HEK293T (cell line): ENCODE data around the gene NFAT5.

Experiments
- CTCF ChIA-PET: fragments of 350-600 bp; formaldehyde crosslinking; extraction: SDS; loops from one replicate; lab custom pipeline; 2021; ENCODE audit warnings: antibody characterized with exemption, inconsistent platforms; lab: Yijun Ruan, JAX
- POLR2A ChIA-PET: fragments of 350-600 bp; formaldehyde crosslinking; extraction: SDS; loops from one replicate; lab custom pipeline; 2020; ENCODE audit warnings: antibody characterized with exemption, inconsistent platforms; lab: Yijun Ruan, JAX
- DNase-seq: peaks from one replicate; pipeline ENCODE4 v3.0.0; 2012; ENCODE audit warnings: mixed read lengths; ENCODE audit errors: extremely low spot score
- ARNT ChIP-seq: fragments of 450-650 bp; IDR thresholded peaks from 2 replicates; pipeline ENCODE4 v1.6.1; 2017; ENCODE audit warnings: mild to moderate bottlenecking
- BHLHE40 ChIP-seq: fragments of 450-650 bp; IDR thresholded peaks from 2 replicates; pipeline ENCODE4 v1.6.1; 2016; ENCODE audit warnings: mild to moderate bottlenecking, moderate library complexity, borderline replicate concordance
- CTBP1 ChIP-seq: fragments of 450-650 bp; IDR thresholded peaks from 2 replicates; pipeline ENCODE4 v1.6.1; 2016; ENCODE audit warnings: borderline replicate concordance
- ELF4 ChIP-seq: fragments of 450-650 bp; IDR thresholded peaks from 2 replicates; pipeline ENCODE4 v1.6.1; 2017; ENCODE audit warnings: antibody characterized with exemption
- FOXA1 ChIP-seq: fragments of 450-650 bp; IDR thresholded peaks from 2 replicates; pipeline ENCODE4 v1.6.1; 2016; ENCODE audit warnings: mild to moderate bottlenecking
- FOXK2 ChIP-seq: fragments of 450-650 bp; IDR thresholded peaks from 2 replicates; pipeline ENCODE4 v1.6.1; 2016; ENCODE audit warnings: mild to moderate bottlenecking
- FOXM1 ChIP-seq: fragments of 450-650 bp; IDR thresholded peaks from 2 replicates; pipeline ENCODE4 v1.6.1; 2017; ENCODE audit warnings: mild to moderate bottlenecking, borderline replicate concordance
- HDGF ChIP-seq: fragments of 450-650 bp; IDR thresholded peaks from 2 replicates; pipeline ENCODE4 v1.6.1; 2017; ENCODE audit warnings: antibody characterized with exemption, borderline replicate concordance
- L3MBTL2 ChIP-seq: fragments of 450-650 bp; conservative IDR thresholded peaks from 2 replicates; pipeline ENCODE4 v1.6.1; 2016; ENCODE audit warnings: mild to moderate bottlenecking
- LEF1 ChIP-seq: fragments of 450-650 bp; IDR thresholded peaks from 2 replicates; pipeline ENCODE4 v1.6.1; 2017; ENCODE audit warnings: mild to moderate bottlenecking, borderline replicate concordance
- NFRKB ChIP-seq: fragments of 450-650 bp; IDR thresholded peaks from 2 replicates; pipeline ENCODE4 v1.6.1; 2016; ENCODE audit warnings: mild to moderate bottlenecking, moderate library complexity
- SP1 ChIP-seq: fragments of 450-650 bp; IDR thresholded peaks from 2 replicates; pipeline ENCODE4 v1.6.1; 2017
- SUZ12 ChIP-seq: fragments of 450-650 bp; IDR thresholded peaks from 2 replicates; pipeline ENCODE4 v1.6.1; 2016; ENCODE audit warnings: mild to moderate bottlenecking
- TARDBP ChIP-seq: fragments of 450-650 bp; IDR thresholded peaks from 2 replicates; pipeline ENCODE4 v1.6.1; 2016
- ZNF384 ChIP-seq: fragments of 450-650 bp; IDR thresholded peaks from 2 replicates; pipeline ENCODE4 v1.6.1; 2016
- TF ChIP-seq, protein P1 (sequence below): fragments of 450-650 bp; IDR thresholded peaks from 2 replicates; pipeline ENCODE4 v1.6.1; 2016

NFAT5 gene

DNA sequence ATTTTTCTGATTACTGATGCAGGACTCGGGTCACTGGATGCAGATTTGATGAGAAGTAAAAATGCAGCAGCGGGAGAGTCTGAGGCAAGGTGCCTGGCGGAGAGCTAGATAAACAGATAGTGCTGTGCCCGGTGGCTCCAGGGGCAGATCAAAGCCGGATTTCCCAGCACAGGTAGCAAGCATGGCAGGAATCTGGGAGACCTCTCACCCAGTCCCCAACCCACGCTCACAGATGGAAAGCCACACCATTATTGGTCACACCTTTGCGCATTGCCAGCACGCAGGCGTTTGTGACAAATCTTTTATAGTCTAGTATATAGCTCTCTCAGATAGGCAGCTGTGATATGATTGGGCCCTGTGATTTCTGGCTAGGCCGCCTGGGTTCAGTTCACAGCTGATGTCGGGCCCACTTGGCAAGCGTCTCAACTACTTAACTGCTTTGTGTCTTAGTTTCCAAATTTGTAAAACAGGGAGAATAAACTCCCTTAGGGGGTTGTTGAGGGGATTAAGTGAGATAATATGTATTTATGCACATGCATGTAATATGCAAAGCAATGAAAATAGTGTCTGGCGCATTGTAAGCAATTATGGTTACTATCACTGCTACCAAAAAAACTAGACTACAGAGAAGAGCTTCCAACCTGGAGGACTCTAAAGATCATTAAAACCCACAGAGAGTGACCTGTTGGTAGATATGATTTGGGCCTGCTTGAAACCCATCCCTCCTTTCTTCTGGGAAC, 42.0 kb upstream of the NFAT5 start:
- CTCF ChIA-PET = no interaction called here
- DNase-seq = no peak
- POLR2A ChIA-PET = interaction anchor here (2.2 kb wide), 1 partner anchor 41 kb away, joined by 5 read pairs; no protein-coding TSS in a partner anchor
- TF ChIP-seq ZNF384 = no peak

DNA sequence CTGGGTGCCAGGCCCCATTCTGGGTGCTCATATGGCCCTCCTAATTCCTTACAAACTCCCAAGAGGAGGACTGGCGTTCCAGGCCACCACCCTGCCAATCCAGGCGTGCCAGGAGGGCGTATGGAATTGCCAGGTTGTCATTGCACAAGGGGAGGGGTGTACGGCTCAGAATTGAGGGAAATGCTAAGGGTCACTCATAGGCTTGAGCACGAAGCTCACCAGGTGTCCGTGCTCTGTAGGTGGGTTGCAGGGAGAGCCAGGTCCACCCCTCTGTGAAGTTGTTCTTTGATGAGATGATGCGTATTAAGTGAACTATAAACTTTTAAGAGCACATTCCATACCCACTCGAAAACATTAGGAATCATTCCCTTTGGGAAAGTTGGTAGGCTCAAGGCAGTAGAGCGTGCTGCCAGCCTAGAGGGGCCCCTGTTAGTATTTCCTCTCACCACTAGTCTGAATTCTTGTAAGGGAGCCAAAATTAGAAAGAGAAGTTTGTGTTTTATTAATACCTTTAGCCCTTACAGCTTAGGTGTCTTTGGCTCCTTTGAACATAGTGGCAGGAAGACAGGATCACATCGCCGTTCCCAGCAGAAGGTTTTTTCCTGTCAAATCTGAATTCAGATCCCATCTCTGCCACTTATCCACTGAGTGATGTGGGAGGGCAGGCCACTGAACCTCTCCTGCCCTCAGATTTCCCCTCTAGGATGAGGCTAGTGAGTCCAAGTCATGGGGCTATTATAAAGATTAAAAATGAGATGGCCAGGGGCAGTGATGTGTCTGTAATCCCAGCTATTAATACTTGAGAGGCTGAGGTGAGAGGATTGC, 38.7 kb upstream of the NFAT5 start:
- ChIA-PET CTCF (no interaction called here), POLR2A (no interaction called here)
- TF ChIP-seq CTBP1 (no peak), ZNF384 (no peak), HDGF (no peak), LEF1 (no peak), ELF4 (no peak), FOXM1 (no peak), SUZ12 (no peak), FOXK2 (no peak), BHLHE40 (no peak), TARDBP (no peak), L3MBTL2 (no peak), SP1 (no peak), FOXA1 (no peak), ARNT (no peak), NFRKB (no peak)
- TF ChIP-seq, protein P1, sequence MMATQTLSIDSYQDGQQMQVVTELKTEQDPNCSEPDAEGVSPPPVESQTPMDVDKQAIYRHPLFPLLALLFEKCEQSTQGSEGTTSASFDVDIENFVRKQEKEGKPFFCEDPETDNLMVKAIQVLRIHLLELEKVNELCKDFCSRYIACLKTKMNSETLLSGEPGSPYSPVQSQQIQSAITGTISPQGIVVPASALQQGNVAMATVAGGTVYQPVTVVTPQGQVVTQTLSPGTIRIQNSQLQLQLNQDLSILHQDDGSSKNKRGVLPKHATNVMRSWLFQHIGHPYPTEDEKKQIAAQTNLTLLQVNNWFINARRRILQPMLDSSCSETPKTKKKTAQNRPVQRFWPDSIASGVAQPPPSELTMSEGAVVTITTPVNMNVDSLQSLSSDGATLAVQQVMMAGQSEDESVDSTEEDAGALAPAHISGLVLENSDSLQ = no peak
- DNase-seq = no peak

DNA sequence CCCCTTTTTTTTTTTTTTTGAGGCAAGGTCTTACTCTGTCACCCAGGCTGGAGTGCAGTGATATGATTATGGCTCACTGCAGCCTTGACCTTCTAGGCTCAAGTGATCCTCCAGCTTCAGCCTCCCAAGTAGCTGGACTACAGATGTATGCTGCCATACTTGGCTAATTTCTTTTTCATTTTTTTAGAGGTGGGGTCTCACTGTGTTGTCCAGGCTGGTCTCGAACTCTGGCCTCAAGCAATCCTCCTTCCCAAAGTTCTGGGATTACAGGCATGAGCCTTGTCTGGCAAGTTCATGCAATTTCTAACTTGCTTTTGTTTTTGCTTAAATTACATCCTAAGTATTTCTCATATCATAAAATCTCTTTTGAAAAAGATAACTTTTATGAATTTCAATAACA, 33.8 kb upstream of the NFAT5 start:
- no peak for DNase-seq
- CTCF ChIA-PET = no interaction called here
- POLR2A ChIA-PET = no interaction called here
- TF ChIP-seq L3MBTL2 (no peak), ELF4 (no peak), ARNT (no peak)

DNA sequence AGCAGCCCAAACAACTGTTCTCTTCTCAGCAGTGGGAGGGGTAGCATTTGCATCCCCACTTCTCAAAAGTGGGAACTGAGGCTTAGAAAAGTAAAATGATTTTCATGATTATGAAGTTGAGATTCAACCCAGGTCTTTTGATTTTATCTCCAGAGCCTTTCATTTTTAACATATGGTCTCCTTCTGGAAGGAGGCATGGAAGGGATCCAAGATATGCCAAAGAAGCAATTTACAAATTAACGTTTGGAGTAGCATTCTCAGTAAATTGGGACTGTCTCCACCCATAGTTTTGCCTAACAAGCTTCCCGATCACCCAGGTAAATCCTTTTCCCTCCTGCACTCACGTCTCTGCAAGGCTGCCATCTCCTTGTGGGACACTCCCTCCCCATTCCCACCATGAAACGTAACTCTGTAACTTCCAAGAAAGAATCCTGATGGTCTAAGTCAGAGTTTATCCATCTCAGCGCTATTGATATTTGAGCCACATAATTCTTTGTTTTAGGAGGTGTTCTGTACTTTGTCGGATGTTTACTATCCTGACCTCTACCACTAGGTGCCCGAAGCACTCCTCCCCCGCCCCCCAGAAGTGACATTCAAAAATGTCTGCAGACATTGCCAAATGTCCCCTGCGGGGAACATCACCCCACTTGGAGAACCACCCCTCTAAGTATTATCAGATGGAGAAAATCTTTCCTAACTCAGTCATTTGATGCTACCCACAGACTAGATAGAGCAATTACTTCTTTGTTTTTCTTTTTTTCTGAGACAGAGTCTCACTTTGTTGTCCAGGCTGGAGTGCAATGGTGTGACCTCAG, 32.9 kb upstream of the NFAT5 start:
- no peak for TF ChIP-seq LEF1
- TF ChIP-seq FOXM1 = no peak
- ChIA-PET POLR2A (no interaction called here), CTCF (no interaction called here)
- no peak for DNase-seq

DNA sequence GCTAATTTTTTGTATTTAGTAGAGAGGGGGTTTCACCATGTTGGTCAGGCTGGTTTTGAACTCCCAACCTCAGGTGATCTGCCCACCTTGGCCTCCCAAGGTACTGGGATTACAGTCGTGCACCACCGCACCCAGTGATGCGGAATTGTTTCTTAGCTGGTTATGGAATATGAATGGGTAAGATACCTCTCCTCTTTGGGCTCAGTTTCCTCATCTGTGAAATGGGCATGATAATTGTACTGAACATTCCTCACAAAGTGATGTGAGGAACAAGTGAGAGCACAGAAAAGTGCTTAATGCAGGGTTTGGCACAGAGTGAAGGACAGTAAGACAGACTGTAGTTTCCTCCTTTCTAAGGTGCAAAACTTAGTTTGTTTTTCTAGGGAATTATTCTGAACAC, 31.0 kb upstream of the NFAT5 start:
- no peak for DNase-seq
- ChIA-PET POLR2A (no interaction called here), CTCF (no interaction called here)
- no peak for TF ChIP-seq LEF1
- TF ChIP-seq SP1 = no peak
- no peak for TF ChIP-seq CTBP1
- TF ChIP-seq, protein P1 = no peak
- no peak for TF ChIP-seq TARDBP
- TF ChIP-seq FOXM1 = no peak
- no peak for TF ChIP-seq BHLHE40
- TF ChIP-seq FOXA1 = no peak
- TF ChIP-seq ARNT = no peak
- no peak for TF ChIP-seq ELF4
- no peak for TF ChIP-seq ZNF384
- no peak for TF ChIP-seq L3MBTL2
- TF ChIP-seq FOXK2 = no peak
- no peak for TF ChIP-seq HDGF
- TF ChIP-seq NFRKB = no peak
- TF ChIP-seq SUZ12 = no peak

DNA sequence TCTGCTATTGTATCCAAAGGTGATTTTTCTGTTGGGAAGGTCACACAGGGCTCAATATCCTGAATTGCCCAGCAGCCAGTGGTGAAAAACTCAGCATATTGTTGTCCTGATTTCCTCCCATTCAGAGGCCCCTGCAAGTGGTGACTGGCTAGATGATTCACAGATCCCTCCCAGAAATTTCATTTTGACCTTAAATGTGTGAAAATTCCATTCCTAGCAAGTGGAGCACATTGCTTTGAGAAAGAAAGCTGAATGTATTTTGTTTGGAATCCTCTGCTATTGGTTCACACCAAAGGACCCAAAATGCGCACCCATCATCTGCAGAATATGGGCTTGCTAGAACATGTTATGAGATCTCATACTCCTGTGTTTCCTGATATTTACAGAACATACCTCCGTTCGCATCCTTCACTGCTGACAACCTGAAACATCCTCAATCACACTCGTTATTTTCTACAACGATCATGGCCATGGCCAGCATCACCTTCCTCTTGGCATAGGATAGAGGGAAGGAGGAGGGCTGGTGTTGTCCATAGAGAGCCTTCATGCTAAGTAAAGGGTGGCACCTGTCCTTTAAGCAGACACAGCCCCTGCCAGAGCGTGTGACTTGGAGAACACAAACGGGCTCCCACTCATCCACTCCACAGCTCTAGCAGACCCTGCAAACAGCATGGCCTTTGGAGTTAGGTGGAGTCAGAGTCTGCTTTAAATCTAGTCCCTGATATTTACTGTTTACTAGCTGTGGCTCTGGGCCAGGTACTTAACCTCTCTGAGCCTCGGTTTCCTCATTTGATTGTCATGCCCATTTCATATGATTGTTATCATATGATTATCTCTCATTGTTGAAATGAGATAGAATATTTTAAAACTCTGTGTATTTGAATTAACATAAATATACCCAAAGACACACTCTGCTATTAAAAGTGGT, 30.4 kb upstream of the NFAT5 start:
- POLR2A ChIA-PET = no interaction called here
- CTCF ChIA-PET = no interaction called here
- TF ChIP-seq SUZ12 (no peak), ZNF384 (no peak), TARDBP (no peak), L3MBTL2 (no peak), NFRKB (no peak), BHLHE40 (no peak), SP1 (no peak), HDGF (no peak), ARNT (no peak), ELF4 (no peak), FOXK2 (no peak), FOXA1 (no peak), LEF1 (no peak), CTBP1 (no peak), FOXM1 (no peak)
- TF ChIP-seq, protein P1 = no peak
- DNase-seq = no peak
